Activated naive CD8-positive, alpha-beta T cell treated with anti-CD3 and anti-CD28 coated beads, Interleukin-2, amount 50 U/mL, for 24 hours (primary cell): ENCODE measurements around the gene RARB.

Source experiments
- ATAC-seq: fragments of 150-1000 bp; cut with Tn5 transposase; one replicate; pipeline ENCODE4 v1.10.0; 2021
- DNase-seq: peaks from one replicate; pipeline ENCODE4 v3.0.0; 2021
- H3K27ac Mint-ChIP-seq: one replicate; pipeline ENCODE4 v1.8.0; 2021; ENCODE audit warnings: mild to moderate bottlenecking, mixed read lengths
- H3K27me3 Mint-ChIP-seq: one replicate; pipeline ENCODE4 v1.8.0; 2021; ENCODE audit warnings: mixed read lengths
- H3K36me3 Mint-ChIP-seq: one replicate; pipeline ENCODE4 v1.8.0; 2021; ENCODE audit warnings: low read depth, mixed read lengths
- H3K4me1 Mint-ChIP-seq: one replicate; pipeline ENCODE4 v1.8.0; 2021; ENCODE audit warnings: mixed read lengths
- H3K4me3 Mint-ChIP-seq: one replicate; pipeline ENCODE4 v1.8.0; 2021; ENCODE audit warnings: mild to moderate bottlenecking, moderate library complexity, mixed read lengths
- H3K9me3 Mint-ChIP-seq: one replicate; pipeline ENCODE4 v1.8.0; 2021; ENCODE audit warnings: mixed read lengths

Gene RARB

DNA sequence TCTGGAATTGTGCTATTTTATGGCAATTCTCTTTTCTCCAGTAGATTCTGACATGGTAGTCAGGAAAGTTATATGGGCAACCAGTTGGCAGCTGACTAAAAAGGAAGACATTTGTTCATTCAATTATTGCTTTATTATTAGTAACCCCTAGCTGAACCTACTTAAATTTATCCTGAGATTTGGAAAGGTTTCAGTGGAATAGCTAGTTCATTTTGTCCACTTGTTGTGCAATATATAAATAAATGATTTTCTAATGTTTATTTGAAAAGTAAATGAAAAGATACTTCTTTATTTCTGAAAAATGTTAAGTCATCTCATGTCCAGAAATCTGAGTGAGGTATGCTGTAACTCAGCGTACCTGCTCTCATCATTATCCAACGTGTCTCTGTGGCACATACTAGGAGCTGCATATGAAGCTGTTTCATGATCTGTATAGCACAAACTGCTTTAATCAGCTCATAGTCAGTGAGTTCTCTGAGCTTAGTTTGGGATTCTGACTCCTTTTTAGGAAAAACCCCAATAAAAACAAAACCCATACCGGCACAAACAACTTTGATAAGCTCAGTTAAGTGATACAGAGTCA lies 35.9 kb downstream of the RARB start:
- DNase-seq (no peak), ATAC-seq (no peak)
- H3K27ac Mint-ChIP-seq, result no peak overlapping the region
- no peaks in the 10 kb centered on the region for H3K9me3 Mint-ChIP-seq
- H3K4me3 Mint-ChIP-seq, result no peak overlapping the region
- no peaks in the 10 kb centered on the region for H3K36me3 Mint-ChIP-seq
- H3K27me3 Mint-ChIP-seq, result no peaks in the 10 kb centered on the region
- H3K4me1 Mint-ChIP-seq, result no peaks in the 10 kb centered on the region

DNA sequence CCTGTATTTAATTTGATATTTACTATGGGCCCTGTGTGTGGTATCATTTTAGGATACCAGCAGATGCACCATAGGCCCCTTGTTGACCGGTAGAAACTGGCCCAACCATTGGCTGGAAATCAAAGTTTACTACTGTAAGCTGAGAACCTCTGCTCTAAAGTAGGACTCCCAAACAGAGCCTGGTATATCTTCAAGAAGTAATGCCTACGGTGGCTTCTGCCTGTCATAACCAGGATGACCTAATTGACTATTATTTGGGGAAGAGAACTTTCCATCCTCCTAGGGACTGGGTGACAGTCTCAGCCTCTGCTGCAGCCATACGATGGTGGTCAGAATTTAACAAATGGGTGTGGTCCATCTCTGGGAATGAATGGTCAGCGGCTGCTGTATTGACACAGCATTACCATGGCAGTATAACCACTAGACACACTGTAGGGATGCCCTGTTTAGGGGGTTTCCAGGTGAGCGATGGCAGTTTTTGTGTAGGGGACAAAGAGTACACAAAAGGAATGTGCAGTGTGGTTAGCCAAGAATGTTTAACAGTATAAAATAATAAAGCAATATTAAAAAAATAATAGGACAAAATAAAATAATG lies 37.3 kb downstream of the RARB start:
- Mint-ChIP-seq H3K9me3 (no peaks in the 10 kb centered on the region), H3K4me3 (no peak overlapping the region), H3K27ac (no peak overlapping the region), H3K36me3 (no peaks in the 10 kb centered on the region), H3K4me1 (no peaks in the 10 kb centered on the region), H3K27me3 (no peaks in the 10 kb centered on the region)
- no peak for DNase-seq
- no peak for ATAC-seq

DNA sequence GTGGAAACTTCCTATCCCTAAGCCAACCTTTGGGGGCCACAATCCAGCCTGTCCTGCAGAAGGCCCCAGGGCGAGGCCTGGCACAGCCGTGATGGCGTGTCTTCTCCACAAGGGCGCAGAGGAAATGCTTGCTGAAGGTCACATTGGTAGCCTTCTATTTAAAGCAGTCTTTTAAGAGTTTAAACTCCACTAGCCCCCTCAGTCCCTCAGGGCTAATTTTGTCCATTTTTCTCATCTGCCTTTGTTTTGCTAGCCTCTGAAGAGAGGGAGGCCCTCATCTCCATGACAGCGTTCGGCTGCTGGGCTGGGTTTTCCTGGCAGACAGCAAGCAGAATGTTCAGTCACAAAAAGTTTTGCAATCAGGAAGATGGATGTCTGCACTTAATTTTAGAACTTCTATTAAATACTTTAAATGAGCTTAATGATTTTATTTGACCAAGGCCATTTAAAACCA lies 40.8 kb downstream of the RARB start:
- DNase-seq (no peak), ATAC-seq (no peak)
- H3K27ac Mint-ChIP-seq, result no peak overlapping the region
- H3K4me3 Mint-ChIP-seq, result no peak overlapping the region
- H3K4me1 Mint-ChIP-seq, result peaks cover 4% of the 10 kb centered on the region
- no peaks in the 10 kb centered on the region for H3K9me3 Mint-ChIP-seq
- no peaks in the 10 kb centered on the region for H3K27me3 Mint-ChIP-seq
- H3K36me3 Mint-ChIP-seq, result no peaks in the 10 kb centered on the region

DNA sequence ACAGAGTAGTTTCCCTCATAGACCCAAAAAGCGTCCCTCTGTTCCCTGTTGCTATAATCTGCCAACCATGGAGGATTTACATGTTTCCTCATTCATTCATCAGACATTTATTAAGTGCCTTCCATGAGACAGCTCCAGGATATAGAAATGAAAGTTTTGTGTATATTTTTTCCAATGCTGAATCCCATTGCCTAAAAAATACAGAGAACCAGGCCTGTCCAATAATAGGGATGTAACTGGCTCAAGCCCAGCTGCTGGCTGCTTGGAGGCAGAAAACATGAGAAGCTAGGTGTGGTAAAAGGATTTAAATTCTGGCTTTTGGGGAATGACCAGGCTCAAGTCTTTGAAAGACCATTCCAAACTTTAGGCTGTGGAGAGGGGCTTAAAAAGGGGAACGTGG lies 41.5 kb downstream of the RARB start:
- ATAC-seq, result no peak
- Mint-ChIP-seq H3K4me3 (no peak overlapping the region), H3K27ac (no peak overlapping the region)

DNA sequence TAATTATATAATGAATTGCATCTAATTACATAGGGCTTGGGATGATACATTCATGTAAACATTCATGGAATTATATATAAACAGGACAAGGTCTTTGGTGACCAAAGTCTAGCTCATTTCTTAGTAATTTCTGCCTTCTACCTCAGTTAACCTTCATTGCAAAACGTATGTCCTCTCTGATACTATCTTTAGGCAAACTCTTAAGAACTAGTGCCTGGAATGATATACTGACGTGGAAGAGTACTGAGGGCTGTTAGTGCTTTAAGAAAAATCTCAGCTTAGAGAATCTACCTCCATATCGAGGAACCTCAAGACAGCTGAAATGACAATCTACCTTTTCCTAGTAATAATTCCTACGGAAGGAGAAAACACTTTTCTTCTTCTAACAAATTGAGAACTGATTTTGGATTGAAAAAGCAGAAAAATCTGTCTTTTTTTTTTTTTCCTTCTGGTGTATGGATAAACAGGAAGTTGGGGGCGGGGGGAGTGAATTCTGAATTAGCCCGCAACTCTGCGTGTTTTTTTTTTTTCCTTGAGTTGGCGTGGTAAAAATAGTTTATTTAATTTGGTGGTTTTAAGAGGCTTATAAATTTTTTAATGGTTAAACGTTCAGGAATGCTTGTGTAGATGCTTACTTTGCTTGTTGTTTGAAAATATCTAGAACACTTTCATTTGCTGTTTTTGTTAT lies 43.2 kb downstream of the RARB start:
- Mint-ChIP-seq H3K27ac (no peak overlapping the region), H3K27me3 (no peaks in the 10 kb centered on the region), H3K4me1 (peaks cover 4% of the 10 kb centered on the region), H3K36me3 (no peaks in the 10 kb centered on the region), H3K4me3 (no peak overlapping the region), H3K9me3 (no peaks in the 10 kb centered on the region)
- DNase-seq (no peak), ATAC-seq (no peak)

More for the DNA sequence above, 41.5 kb downstream of the RARB start:
- Mint-ChIP-seq H3K27me3 (no peaks in the 10 kb centered on the region), H3K9me3 (no peaks in the 10 kb centered on the region), H3K36me3 (no peaks in the 10 kb centered on the region), H3K4me1 (peaks cover 4% of the 10 kb centered on the region)
- DNase-seq, result no peak

DNA sequence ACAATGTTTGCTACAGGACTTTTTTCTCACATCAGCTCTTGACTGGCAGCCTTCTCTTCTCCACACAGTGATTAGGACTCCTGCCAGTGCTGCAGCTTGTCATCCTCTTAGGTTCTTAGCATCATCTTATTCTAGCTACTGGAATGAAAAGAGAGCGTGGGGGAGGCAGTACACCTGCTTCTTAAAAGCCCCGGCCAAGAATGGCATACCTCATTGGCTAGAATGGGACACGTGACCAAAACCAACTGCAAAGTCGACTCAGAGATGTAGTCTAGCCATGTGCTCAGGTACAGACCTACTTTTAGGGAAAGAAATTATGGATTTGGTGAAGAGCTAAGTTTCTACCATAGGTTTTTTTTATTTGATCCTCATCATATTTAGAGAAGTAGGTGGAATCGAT lies 44.1 kb downstream of the RARB start:
- Mint-ChIP-seq H3K27me3 (no peaks in the 10 kb centered on the region), H3K9me3 (no peaks in the 10 kb centered on the region), H3K27ac (no peak overlapping the region), H3K4me3 (no peak overlapping the region), H3K4me1 (peaks cover 4% of the 10 kb centered on the region), H3K36me3 (no peaks in the 10 kb centered on the region)
- no peak for ATAC-seq
- no peak for DNase-seq

DNA sequence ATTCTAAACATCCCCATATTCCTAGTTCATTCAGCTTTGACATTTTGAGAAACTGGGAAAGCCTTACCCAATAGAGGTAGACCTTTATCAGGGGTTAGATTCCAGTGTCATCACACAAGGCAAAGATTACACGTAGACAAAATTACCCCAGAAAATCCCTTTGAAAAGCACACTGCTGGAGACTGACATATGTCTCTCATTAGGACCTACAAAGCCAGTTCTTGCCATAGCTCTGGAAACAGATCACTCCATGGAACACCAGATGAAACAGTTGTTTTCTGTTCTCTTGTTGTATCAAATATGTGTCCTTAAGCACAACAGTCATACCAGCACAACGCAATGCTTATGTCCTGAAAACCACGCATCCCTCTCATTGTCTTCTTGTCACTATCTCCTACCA lies 44.7 kb downstream of the RARB start:
- H3K27ac Mint-ChIP-seq, result no peak overlapping the region
- DNase-seq (no peak), ATAC-seq (no peak)
- no peaks in the 10 kb centered on the region for H3K9me3 Mint-ChIP-seq
- no peaks in the 10 kb centered on the region for H3K36me3 Mint-ChIP-seq
- H3K4me3 Mint-ChIP-seq, result no peak overlapping the region
- H3K27me3 Mint-ChIP-seq, result no peaks in the 10 kb centered on the region
- H3K4me1 Mint-ChIP-seq, result peaks cover 4% of the 10 kb centered on the region

DNA sequence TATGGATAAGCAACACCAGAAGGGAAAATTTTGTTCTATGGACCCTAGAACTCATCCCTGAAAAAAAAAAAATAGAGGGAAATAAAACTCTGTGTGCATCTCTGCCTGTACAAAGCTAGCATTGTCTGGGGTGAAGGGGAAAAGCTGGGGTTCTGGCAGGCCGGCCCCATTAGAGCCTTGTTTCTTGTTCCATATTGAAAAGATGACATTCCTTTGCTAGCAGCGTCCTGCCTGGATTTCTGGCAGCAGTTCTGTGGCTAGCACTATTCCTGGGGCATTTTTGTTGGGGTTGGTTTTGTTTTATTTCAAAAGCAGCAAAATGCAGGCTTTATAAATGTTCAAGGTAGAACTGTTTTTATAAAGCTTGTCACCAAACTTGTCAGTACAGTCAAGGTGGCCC lies 45.2 kb downstream of the RARB start:
- no peak for DNase-seq

DNA sequence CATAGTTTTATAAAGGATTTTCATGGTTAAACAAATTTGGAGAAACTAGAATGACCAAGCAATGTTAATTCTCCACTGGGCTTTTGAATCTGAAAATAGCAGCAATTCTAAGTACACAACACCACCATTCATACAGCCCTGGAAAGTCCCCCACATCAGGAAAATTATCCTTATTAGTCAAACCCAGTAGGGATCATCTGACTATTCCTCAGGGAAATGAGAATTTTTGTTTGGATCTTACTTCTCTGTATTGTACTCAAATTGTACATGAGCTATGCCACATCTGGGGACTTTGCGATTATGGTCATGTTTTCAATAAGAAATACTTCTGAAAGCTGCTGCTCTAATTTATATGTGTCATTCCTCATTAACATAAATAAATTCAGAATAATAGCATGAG lies 46.0 kb downstream of the RARB start:
- Mint-ChIP-seq H3K27ac (no peak overlapping the region), H3K9me3 (no peaks in the 10 kb centered on the region), H3K36me3 (no peaks in the 10 kb centered on the region), H3K4me1 (peaks cover 4% of the 10 kb centered on the region), H3K27me3 (no peaks in the 10 kb centered on the region), H3K4me3 (no peak overlapping the region)
- ATAC-seq (no peak), DNase-seq (no peak)

More for the DNA sequence above, 45.2 kb downstream of the RARB start:
- H3K9me3 Mint-ChIP-seq, result no peaks in the 10 kb centered on the region
- no peaks in the 10 kb centered on the region for H3K36me3 Mint-ChIP-seq
- no peak for ATAC-seq
- H3K27me3 Mint-ChIP-seq, result no peaks in the 10 kb centered on the region
- H3K4me1 Mint-ChIP-seq, result peaks cover 4% of the 10 kb centered on the region
- H3K27ac Mint-ChIP-seq, result no peak overlapping the region
- H3K4me3 Mint-ChIP-seq, result no peak overlapping the region

DNA sequence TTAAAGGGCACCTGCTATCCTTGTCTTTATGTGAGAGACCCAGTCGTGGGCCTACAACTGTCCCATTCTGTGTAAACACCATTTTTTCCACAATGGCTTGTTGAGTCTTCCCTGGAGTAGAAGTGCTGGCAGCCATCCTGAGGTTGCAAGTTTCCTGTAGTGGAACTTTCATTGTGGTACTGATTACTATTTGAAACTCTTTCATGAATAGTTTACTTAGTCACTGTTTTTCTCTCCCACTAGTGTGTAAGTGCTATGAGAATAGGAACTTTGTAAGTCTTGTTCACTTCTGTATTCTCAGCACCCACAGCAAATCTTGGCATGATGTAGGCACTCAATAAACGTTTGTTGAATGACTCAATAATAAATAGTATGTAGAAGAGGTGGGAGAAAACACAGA lies 48.6 kb downstream of the RARB start:
- no peaks in the 10 kb centered on the region for H3K9me3 Mint-ChIP-seq
- no peak overlapping the region for H3K27ac Mint-ChIP-seq
- DNase-seq, result no peak
- no peaks in the 10 kb centered on the region for H3K4me1 Mint-ChIP-seq
- no peaks in the 10 kb centered on the region for H3K27me3 Mint-ChIP-seq
- ATAC-seq, result no peak
- no peaks in the 10 kb centered on the region for H3K36me3 Mint-ChIP-seq
- H3K4me3 Mint-ChIP-seq, result no peak overlapping the region

DNA sequence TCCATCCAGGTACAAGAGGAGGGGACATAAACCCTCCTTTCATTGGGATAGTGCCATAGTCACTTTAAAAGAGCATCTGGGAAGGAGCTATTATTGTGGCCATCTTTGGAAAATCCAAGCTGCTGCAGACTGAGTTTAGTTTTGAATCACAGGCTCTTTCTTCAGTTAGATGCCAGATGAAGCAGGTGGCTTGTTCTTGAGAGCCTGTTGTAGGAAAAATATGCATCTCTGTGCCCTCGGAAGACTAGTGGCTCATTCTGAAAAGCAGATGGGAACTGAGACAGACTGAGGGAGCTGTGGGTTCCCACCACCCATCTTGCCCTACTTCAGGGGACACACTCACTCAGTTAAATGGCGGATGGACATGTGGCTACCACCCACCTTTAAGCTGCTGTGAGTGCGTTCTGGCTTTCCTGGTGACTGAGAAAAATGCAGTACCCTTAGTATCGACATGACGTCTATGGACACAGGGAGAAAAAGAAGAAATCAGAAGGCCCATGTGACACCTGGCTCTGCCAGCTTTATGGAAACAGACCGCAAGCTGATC lies 50.2 kb downstream of the RARB start:
- H3K36me3 Mint-ChIP-seq, result no peaks in the 10 kb centered on the region
- no peak for DNase-seq
- no peaks in the 10 kb centered on the region for H3K9me3 Mint-ChIP-seq
- no peaks in the 10 kb centered on the region for H3K27me3 Mint-ChIP-seq
- no peaks in the 10 kb centered on the region for H3K4me1 Mint-ChIP-seq
- H3K4me3 Mint-ChIP-seq, result no peak overlapping the region
- ATAC-seq, result no peak
- H3K27ac Mint-ChIP-seq, result no peak overlapping the region

DNA sequence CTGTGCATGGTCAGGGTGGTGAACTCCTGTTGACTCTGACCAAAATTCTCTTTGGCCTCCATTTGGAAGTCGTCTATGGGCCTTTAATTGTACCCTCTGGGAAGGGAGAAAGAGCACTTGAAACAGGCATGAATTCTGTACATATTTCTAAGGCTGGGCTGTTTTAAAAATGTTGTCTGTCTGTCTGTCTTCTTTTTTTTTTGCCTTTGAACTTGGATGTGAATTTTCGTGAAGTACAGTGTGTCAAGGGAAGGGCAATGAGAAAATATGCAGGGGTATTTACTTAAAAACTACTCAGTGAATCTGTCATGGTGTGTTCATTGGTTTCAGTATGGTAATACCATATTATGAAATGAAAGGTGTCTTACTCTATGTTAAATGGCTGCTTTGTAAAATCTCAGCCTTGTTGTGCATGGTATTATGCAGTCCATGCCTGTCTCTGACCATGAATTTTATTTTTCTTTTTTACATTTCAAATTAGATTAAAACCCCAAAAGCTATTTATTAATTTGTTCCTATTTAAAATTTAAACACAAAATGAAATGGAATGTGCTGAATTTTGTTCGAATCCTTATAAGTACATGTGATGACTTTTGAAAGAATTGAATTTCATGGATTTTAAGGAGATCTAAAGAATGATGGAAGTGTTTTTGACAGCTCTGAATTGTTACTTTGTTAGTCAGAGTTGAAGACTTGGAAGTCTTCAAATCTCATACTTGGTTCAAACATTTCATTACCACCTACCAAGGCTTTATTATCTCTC lies 51.1 kb downstream of the RARB start:
- DNase-seq, result no peak
- no peak for ATAC-seq
- H3K27ac Mint-ChIP-seq, result no peak overlapping the region
- no peaks in the 10 kb centered on the region for H3K4me1 Mint-ChIP-seq
- no peaks in the 10 kb centered on the region for H3K36me3 Mint-ChIP-seq
- no peaks in the 10 kb centered on the region for H3K9me3 Mint-ChIP-seq
- H3K4me3 Mint-ChIP-seq, result no peak overlapping the region
- H3K27me3 Mint-ChIP-seq, result no peaks in the 10 kb centered on the region

DNA sequence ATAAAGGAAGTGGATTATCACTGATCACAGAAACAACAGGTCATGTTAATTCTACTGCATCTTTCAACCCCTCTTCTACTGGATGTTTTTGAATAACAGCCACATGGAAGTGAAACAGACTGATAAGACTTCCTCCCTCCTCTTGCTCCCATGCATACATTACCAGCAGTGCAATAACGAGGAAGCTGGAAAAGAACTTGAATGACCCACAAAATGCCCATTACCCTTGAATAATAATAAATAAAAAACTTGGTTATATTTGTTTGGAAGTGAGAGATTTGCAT lies 51.6 kb downstream of the RARB start:
- ATAC-seq (no peak), DNase-seq (no peak)
- Mint-ChIP-seq H3K27me3 (no peaks in the 10 kb centered on the region), H3K27ac (no peak overlapping the region), H3K4me3 (no peak overlapping the region), H3K9me3 (no peaks in the 10 kb centered on the region), H3K4me1 (no peaks in the 10 kb centered on the region), H3K36me3 (no peaks in the 10 kb centered on the region)

DNA sequence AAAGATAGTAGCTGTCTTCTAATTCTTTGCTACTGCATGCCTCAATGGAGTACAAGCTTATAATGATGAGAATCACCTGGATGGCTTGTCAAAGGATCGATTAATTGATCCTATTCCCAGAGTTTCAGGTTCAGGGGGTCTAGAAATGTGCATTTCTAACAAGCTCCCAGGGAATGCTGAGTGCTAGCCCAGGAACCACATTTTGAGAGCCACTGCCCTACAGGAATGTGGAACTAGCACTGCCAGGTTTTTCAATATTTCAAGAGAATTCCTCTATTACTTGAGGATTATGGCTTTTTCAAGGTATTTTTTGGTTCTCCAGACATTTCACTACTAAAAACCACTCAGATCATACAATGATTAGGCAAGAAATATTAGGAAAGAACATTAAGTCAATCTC lies 52.7 kb downstream of the RARB start:
- no peak overlapping the region for H3K27ac Mint-ChIP-seq
- no peaks in the 10 kb centered on the region for H3K36me3 Mint-ChIP-seq
- H3K4me3 Mint-ChIP-seq, result no peak overlapping the region
- DNase-seq, result no peak
- ATAC-seq, result no peak
- H3K4me1 Mint-ChIP-seq, result no peaks in the 10 kb centered on the region
- H3K9me3 Mint-ChIP-seq, result no peaks in the 10 kb centered on the region
- H3K27me3 Mint-ChIP-seq, result no peaks in the 10 kb centered on the region

DNA sequence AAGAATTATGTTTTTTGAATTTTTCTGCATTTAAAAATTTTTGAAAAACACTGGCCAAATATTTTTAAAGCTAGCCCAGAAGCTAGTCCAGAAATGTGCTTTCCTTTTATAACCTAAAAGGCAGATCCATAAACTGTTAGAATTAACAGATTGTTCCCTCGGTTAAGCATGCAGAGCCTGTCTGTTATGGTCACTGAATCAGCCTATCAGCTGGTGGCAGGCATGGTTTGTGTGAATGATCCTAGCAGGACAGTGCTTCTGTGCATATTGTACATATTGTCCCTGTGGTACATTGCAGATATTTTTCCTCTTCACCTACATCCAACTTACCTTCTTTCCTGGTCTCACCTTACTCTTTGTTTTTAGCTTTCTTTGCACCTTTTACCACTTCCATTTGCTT lies 53.3 kb downstream of the RARB start:
- Mint-ChIP-seq H3K27ac (no peak overlapping the region), H3K27me3 (no peaks in the 10 kb centered on the region), H3K9me3 (no peaks in the 10 kb centered on the region), H3K36me3 (no peaks in the 10 kb centered on the region), H3K4me3 (no peak overlapping the region), H3K4me1 (no peaks in the 10 kb centered on the region)
- DNase-seq (no peak), ATAC-seq (no peak)
